Measurements from ENCODE around the gene MAST4. TPM values are rescaled to one million over a fixed set of nuclear protein-coding genes. Genes with fewer than 3 reads are reported as not detected.

The MAST4 gene
- total RNA-seq, 1 experiment from 2014 or later: 10.9 TPM

- intact Hi-C loops (cut with micrococcal nuclease; ENCODE audit: unreplicated experiment): no loop called here
- no TSS peak for BruUV-seq (replicated peaks)
- H3K27ac Mint-ChIP-seq (ENCODE audit: unreplicated experiment): no peak overlapping the region
- H3K4me1 Mint-ChIP-seq (ENCODE audit: low read depth, unreplicated experiment): peaks cover 33% of the 10 kb centered on the region
- no peak overlapping the region for H3K4me3 Mint-ChIP-seq (ENCODE audit: low read depth, unreplicated experiment)
- CTCF ChIA-PET: no interaction called here
- no peaks in the 10 kb centered on the region for H3K27me3 Mint-ChIP-seq (ENCODE audit: unreplicated experiment)
- TF ChIP-seq CTCF (IDR thresholded peaks at IDR 0.05; ENCODE audit: unreplicated experiment): no peak
- peaks cover 12% of the 10 kb centered on the region for H3K36me3 Mint-ChIP-seq (ENCODE audit: insufficient read depth, unreplicated experiment)
- DNase-seq: no peak
- no peaks in the 10 kb centered on the region for H3K9me3 Mint-ChIP-seq (ENCODE audit: low read depth, unreplicated experiment)
Observed at GRCh38 chr5:66886941-66887340, 290.7 kb downstream of the MAST4 start.

GRCh38 chr5:66888613-66889012 lies 292.4 kb downstream of the MAST4 start:
- DNase-seq: no peak
- intact Hi-C loops (cut with micrococcal nuclease; ENCODE audit: unreplicated experiment): no loop called here
- H3K4me3 Mint-ChIP-seq (ENCODE audit: low read depth, unreplicated experiment): no peak overlapping the region
- peaks cover 31% of the 10 kb centered on the region for H3K4me1 Mint-ChIP-seq (ENCODE audit: low read depth, unreplicated experiment)
- H3K27me3 Mint-ChIP-seq (ENCODE audit: unreplicated experiment): no peaks in the 10 kb centered on the region
- peaks cover 6% of the 10 kb centered on the region for H3K36me3 Mint-ChIP-seq (ENCODE audit: insufficient read depth, unreplicated experiment)
- H3K27ac Mint-ChIP-seq (ENCODE audit: unreplicated experiment): no peak overlapping the region
- BruUV-seq (replicated peaks): no TSS peak
- no peak for TF ChIP-seq CTCF (IDR thresholded peaks at IDR 0.05; ENCODE audit: unreplicated experiment)
- CTCF ChIA-PET: no interaction called here
- no peaks in the 10 kb centered on the region for H3K9me3 Mint-ChIP-seq (ENCODE audit: low read depth, unreplicated experiment)

GRCh38 chr5:66889056-66889455 lies 292.9 kb downstream of the MAST4 start:
- H3K27ac Mint-ChIP-seq (ENCODE audit: unreplicated experiment): no peak overlapping the region
- no peaks in the 10 kb centered on the region for H3K9me3 Mint-ChIP-seq (ENCODE audit: low read depth, unreplicated experiment)
- intact Hi-C loops (cut with micrococcal nuclease; ENCODE audit: unreplicated experiment): no loop called here

GRCh38 chr5:66889524-66889923 lies 293.3 kb downstream of the MAST4 start:
- Mint-ChIP-seq H3K27ac (ENCODE audit: unreplicated experiment) (no peak overlapping the region), H3K9me3 (ENCODE audit: low read depth, unreplicated experiment) (no peaks in the 10 kb centered on the region), H3K36me3 (ENCODE audit: insufficient read depth, unreplicated experiment) (peaks cover 6% of the 10 kb centered on the region), H3K27me3 (ENCODE audit: unreplicated experiment) (no peaks in the 10 kb centered on the region), H3K4me1 (ENCODE audit: low read depth, unreplicated experiment) (peaks cover 30% of the 10 kb centered on the region), H3K4me3 (ENCODE audit: low read depth, unreplicated experiment) (no peak overlapping the region)
- TF ChIP-seq CTCF (IDR thresholded peaks at IDR 0.05; ENCODE audit: unreplicated experiment): no peak
- intact Hi-C loops (cut with micrococcal nuclease; ENCODE audit: unreplicated experiment): no loop called here
- BruUV-seq (replicated peaks): no TSS peak
- no peak for DNase-seq
- CTCF ChIA-PET: interaction anchor here (0.6 kb wide), 1 partner anchor 262 kb away, joined by 3 read pairs; no protein-coding TSS in a partner anchor

More at GRCh38 chr5:66889056-66889455, 292.9 kb downstream of the MAST4 start:
- BruUV-seq (replicated peaks): no TSS peak
- Mint-ChIP-seq H3K4me3 (ENCODE audit: low read depth, unreplicated experiment) (no peak overlapping the region), H3K36me3 (ENCODE audit: insufficient read depth, unreplicated experiment) (peaks cover 6% of the 10 kb centered on the region), H3K27me3 (ENCODE audit: unreplicated experiment) (no peaks in the 10 kb centered on the region), H3K4me1 (ENCODE audit: low read depth, unreplicated experiment) (peaks cover 31% of the 10 kb centered on the region)
- TF ChIP-seq CTCF (IDR thresholded peaks at IDR 0.05; ENCODE audit: unreplicated experiment): no peak
- CTCF ChIA-PET: no interaction called here
- no peak for DNase-seq
